GM18499 (cell line): Measurements from ENCODE around the gene MEF2C.

Source experiments
- ATAC-seq: cut with Tn5 transposase; IDR thresholded peaks from one replicate; pipeline ENCODE4 v1.9.1; 2021; ENCODE audit warnings: moderate number of reproducible peaks; ENCODE audit not compliant: insufficient read depth, unreplicated experiment

Gene MEF2C

DNA sequence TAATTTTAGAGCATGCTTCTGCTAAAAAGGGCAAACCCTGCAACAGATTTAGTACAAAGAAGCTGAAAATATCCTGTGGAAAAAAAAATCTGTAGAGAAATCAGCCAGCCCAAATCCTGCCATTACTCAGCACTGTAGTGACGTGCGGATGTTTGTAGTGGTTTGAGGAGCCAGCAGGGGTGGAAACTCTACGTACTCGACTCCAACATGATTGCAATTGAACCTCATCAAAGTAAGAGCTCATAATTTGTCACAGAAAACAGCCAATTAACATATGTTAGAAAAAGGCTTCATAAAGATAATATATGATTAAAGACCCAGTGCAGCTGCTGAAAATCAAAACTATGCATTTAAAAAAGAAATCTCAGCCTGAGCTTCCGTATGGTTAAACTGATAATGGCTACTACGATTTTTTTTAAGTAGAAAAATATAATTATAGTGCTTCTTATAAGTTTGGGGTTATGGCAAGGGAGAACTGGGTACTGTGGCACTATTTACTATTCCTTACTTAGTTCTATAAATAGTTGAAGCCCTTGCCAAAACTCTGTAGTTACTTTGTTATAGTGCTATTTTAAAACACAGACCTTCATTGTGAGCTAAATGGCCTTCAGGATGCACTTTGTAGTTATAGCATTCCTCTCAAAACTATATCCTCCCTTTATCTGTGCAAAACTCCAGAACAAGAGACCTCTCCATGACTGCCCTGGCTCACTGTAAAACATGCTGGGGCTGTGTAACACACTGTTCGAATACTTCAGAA lies 49.4 kb downstream of the MEF2C start:
- peak; percentile 34 for ATAC-seq

- no peak for ATAC-seq
Measured at GRCh38 chr5:88831816-88832215, 51.2 kb downstream of the MEF2C start.

DNA sequence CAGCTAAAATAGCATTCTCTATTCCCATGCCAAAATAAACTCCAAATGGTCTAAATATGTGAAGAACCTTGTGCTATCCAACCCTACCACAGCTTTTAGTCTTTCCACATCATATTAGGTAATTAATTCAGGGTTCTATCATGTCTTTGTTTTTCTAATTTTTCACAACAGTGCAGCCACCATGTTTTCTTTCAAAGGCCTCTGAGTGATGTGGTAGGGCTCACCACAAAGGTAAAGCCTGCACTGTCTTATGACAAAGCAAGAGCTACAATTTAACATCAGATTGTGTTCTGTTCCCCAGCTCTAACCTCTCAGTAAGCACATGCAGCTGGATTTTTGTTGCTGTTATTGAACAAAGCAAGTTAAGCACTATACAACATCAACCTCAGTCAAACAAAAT lies 52.4 kb downstream of the MEF2C start:
- no peak for ATAC-seq

- ATAC-seq: no peak
Measured at GRCh38 chr5:88829775-88830174, 53.2 kb downstream of the MEF2C start.

- ATAC-seq: no peak
Measured at GRCh38 chr5:88829054-88829453, 53.9 kb downstream of the MEF2C start.

GRCh38 chr5:88827997-88828396 lies 55.0 kb downstream of the MEF2C start:
- ATAC-seq: no peak

DNA sequence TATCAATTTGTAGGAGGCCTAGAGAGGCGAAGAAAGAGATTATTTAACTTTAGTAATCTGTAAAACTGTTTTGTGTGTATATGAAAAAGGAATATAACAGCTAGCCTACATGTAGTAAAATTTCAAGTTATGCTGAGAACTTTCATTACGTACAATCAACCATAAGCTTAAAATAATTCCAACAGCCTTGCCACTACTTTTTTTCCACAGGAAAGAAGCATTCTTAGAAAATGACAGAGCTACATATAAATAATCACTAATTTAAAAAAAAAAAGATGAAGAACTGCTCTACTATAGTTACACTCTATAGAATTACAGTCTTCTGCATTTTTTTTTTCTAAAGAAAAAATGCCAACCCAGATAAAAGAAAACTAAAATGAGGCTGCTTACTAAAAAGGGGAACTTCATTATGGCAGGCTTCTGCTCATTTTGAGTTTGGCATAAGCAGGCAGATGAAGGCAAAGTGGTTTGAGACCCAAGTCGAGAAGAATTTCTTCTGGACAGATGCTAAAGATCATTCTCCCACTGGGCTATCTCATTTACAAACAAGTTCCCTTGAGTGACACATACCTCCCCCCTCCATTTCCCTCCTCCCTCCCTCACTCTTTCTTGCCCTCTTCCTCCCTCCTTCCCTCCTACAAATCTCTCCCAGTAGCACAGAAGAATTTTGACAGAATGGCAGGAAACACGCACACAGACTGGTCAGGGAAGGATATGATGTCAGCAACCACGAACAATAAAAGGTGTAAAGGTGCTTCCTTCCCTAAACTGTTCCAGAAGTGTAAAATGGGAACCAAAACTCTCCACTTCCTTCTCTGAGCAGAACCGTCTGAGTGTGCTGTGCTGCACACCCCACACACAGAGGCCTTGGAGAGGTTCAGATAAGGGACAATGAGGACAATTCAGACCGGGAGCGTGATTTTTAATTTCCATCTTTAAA lies 56.1 kb downstream of the MEF2C start:
- ATAC-seq: peak; percentile 51

GRCh38 chr5:88825584-88826315 lies 57.2 kb downstream of the MEF2C start:
- ATAC-seq: no peak

GRCh38 chr5:88824892-88825583 lies 57.9 kb downstream of the MEF2C start:
- no peak for ATAC-seq

DNA sequence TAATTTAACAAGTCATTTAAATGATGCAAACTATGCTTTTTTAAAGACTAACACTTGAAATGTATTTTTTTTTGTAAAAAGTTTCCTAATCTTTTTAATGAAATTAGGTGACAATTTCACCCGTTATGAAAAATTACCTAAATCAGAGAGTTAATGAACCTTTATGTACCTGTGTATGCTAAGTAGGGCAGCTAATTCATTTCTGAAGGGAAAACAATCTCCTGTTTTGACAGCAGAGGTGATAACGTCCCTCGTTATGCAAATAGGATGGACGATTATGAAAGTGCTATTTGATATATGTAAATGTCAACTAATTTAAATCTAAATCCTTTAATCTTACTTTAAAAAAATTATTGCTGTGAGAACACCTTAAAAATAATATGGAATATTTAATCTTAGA lies 58.8 kb downstream of the MEF2C start:
- no peak for ATAC-seq

DNA sequence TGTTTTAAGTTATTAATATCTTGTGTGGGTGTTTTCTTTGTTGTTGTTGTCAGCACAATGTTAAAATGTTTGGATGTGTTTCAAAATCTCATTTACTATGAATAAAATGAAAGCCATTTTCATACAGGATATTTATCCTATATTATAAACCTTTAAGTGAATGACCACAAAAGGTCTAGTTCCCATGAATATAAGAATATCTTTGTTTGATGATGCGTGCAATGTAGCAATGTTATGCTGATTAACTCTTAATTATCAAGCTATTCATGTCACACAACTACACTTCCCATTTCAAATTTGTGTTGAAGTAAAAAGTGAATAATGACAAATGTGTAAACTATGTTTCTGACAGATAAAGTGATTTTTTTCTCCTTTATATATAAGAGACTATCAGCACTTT lies 59.8 kb downstream of the MEF2C start:
- no peak for ATAC-seq

- ATAC-seq: no peak
Measured at GRCh38 chr5:88821161-88821560, 61.8 kb downstream of the MEF2C start.

DNA sequence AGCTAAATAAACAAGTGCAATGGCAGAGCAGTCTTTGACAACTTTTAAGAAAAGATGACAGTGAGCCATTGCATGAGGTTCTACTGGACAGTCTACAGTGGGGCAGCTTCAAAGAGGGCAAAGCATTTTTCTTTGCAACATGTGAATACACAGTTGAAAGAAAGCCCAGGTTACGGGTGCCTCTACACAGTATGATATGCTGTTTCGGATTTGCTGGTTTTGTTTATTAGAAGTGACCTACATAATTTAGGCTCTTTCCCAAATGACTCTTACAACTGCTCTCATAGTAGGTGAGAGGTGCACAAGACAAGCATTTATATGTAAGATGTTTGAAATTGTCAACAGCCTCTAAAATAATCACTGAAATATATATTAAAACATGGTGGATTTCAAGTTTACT lies 62.4 kb downstream of the MEF2C start:
- ATAC-seq: no peak

DNA sequence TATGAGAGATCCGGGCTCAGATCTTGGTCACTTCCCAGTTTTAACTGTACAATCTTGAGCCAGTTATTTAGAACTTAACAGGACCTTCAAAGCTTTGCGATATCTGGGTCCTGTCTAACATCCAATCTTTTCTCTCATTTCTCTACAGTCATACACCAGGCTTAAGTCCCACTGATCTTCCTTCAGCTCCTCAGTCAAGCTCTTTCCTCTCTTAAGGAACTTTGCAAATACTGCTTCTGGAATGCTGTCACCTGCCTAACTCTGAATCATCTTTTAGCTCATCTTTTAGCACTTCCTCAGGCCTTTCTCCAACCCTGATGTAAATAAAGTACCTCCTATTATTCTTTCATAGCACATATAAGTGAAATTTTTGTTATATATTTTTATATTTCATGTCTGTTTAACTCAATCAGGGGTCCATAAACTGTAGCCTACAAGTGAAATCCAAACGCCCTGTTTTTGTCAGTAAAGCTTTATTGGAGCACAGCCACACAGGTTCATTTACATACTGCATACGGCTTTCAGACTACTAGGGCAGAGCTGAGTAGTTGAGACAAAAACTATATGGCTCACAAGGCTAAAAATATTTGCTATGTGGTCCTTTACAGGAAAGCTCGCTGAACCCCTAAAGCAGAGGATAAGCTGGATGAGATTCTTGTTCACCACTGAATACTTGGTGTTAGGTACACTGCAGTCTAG lies 63.5 kb downstream of the MEF2C start:
- no peak for ATAC-seq

GRCh38 chr5:88818296-88818695 lies 64.7 kb downstream of the MEF2C start:
- ATAC-seq: no peak

DNA sequence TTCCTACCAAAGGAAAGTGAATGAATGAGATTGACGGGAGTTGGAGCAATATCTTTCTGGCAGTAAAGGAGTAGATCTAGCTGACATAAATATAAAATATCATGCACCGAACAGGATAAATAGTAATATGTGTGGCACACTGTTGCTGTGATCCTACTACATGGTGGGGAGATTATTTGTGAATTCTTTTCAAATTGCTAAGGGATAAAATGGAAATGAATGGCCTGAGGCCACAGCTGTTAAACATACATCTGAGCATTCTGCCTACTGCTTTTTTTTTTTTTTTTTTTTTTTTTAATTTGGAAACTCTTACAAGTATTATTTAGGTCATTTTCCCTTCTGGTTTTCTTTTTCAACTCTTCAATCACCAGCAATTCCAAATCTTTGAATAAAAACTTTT lies 66.8 kb downstream of the MEF2C start:
- ATAC-seq: no peak

GRCh38 chr5:88815050-88815789 lies 67.8 kb downstream of the MEF2C start:
- no peak for ATAC-seq

DNA sequence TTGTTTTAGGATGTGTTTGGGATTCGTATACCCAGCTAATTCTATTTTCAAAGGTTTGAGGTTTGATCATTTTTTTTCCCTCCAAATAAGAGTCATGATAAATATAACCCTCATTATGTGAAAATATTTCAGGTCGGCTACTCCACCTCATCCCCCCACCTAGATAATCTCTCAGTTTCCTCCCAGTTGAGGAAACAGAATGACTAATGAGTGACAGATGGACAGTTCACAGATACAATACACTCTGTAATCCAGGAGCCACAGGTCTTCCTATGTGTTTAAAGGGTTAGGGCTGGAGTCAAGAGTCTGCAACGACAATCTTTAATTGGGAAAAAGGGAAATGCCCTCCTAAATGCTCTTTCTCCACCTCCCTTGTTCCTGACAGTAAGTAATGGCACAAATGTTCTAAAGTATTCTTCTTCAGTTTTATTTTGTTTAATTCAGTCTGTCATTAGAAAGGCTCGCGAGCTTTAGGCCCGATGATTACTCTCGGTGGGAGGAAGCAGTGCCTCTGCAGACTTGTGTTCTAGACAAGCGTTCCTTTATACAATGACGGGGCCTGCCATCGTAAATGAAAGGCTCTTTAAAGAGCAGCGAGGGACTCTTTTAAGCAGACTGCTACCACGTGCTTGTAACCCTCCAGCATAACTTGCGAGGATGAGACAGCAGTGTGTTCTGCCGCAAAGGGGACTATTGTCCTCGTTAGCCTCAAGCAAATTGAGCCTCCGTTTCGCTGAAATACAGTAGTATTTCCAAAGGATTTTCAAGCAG lies 69.0 kb downstream of the MEF2C start:
- no peak for ATAC-seq
